ENCODE data around the gene OSGEP.

Gene OSGEP

DNA sequence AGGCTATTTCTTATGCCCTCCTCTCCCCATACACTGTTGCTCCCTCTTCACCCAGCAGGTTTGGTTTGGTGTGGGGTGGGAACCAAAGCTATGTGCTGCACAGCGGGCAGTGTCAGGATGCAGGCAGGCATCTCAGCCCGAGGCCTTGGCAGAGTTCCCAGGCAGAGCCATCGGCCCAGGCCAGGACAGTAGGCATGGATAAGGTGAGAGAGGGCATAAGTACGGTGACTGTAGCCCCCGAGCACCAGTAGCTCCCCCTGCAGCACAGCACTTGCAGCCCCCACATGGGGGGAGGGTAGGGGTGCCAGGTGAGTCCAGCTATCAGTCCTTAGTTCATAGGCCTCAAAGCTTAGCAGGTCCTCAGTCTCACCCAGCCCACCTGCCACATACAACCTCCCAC is 25.8 kb downstream of the OSGEP start:
- DNase-seq: no peak

DNA sequence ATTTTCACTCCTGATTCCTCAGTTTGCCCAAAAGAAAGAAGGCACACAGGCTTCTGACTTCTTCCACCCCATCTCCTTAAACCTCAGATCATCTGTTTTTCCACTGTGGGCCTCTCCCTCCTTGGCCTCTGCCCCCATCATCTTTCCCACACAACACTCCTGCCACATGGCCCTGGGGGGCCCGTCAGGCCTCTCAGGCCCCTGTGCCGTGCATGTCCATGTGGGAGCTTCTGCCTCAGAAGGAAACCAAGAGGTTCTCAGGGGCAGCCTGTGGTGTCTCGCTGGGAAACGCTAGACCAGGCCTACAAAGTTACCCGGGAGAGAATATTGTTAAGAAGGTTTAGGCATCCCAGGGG is 26.6 kb downstream of the OSGEP start:
- DNase-seq: no peak

- peak; percentile 31 for DNase-seq
Observed at GRCh38 chr14:20427231-20428009, 27.2 kb downstream of the OSGEP start.

DNA sequence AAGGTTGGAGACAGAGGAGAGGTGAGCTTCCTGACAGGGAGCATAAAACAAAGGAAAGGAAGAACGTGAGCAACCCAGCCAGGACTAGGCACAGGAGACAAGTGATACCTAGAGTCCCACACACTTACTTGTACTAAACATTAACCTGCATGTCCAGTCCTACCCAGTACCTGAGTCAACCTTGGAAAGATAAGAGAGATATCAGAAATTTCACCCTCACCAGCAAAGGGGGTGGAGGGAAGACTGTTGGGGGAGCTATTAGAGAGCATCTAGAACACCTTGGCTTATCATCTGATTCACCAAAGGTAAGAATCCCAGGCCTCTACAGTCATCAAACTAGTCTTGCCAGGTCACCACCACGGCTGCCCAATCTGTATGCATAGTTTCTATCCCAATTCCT is 29.8 kb downstream of the OSGEP start:
- DNase-seq: no peak

- DNase-seq: no peak
Observed at GRCh38 chr14:20422886-20423285, 31.7 kb downstream of the OSGEP start.

GRCh38 chr14:20421267-20421666 is 33.3 kb downstream of the OSGEP start:
- no peak for DNase-seq

- DNase-seq: no peak
Observed at GRCh38 chr14:20419419-20419818, 35.2 kb downstream of the OSGEP start.

- DNase-seq: no peak
Observed at GRCh38 chr14:20418501-20418909, 36.1 kb downstream of the OSGEP start.

DNA sequence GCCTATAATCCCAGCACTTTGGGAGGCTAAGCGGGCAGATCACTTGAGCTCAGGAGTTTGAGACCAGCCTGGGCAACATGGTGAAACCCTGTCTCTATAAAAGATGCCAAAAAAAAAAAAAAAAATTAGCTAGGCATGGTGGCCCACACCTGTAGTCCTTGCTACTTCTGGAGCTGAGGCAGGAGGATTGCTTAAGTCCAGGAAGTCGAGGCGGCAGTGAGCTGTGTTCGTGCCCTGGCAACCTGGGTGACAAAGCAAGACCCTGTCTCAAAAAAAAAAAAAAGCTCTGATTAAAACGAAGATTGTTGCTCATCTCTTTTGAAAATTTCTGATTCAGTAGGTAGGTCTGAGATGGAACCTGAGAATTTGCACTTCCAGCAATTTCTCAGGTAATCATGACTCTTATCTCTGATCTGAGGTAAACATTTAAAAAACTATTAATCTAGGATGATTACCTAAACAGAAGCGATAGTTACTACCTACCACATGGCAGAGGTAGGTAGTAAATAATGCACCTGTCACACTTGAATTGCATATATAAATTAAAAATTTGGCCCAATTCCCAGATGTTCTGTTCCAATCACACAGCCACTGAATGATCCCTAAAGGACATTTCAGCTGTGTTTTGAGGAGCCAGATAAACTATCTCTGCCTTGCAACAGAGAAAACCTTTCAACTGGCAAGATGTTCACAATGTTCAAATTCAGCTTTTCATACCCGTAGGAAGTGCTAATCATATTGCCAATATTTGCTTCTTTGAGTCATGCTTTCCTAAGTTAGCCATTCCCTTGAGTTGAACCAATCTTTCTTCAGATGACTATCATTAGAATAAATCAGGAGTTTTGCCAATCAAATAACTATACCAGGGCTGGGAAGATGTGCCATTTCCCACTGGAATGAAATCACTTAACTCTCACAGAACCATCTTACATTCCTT is 37.1 kb downstream of the OSGEP start:
- DNase-seq: no peak

DNA sequence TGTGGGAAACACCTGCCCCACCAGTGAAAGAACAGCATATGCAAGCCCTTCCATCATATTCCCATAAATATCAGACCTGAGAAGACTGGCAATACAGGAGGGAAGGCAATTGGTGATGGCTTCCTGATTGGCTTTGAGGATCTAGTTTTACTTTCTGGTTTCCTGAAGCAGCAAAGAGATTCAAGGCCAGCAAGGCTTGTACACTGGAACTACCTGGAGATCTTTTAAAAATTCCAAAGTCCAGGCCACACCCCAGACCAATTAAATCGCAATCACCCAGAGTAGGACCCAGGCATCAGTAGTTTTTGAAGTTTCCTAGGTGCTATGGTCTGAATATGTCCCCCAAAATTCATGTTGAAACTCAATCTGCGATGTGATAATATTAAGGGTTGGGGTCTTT is 38.4 kb downstream of the OSGEP start:
- DNase-seq: no peak

DNA sequence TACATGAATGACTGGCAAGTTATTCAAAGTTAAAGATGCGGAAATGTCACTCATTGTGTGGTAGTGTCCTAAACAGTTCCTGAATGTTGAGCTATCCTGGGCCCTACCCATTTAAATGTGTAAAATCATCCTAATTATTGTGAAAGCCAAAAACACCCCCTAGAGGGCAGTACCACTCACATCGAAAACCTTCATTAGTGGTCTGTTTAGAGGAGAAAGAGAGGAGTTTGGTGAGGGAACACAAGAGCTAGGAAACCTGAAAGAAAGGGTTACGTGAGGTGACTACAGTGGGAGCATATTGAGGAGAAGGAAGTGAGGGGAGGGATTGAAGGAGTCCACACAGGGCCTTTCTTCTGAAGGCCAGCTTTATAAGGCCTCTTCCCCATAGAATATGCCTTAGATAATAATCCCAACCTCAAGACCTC is 38.8 kb downstream of the OSGEP start:
- DNase-seq: peak; percentile 53

GRCh38 chr14:20413744-20414082 is 40.9 kb downstream of the OSGEP start:
- DNase-seq: no peak

DNA sequence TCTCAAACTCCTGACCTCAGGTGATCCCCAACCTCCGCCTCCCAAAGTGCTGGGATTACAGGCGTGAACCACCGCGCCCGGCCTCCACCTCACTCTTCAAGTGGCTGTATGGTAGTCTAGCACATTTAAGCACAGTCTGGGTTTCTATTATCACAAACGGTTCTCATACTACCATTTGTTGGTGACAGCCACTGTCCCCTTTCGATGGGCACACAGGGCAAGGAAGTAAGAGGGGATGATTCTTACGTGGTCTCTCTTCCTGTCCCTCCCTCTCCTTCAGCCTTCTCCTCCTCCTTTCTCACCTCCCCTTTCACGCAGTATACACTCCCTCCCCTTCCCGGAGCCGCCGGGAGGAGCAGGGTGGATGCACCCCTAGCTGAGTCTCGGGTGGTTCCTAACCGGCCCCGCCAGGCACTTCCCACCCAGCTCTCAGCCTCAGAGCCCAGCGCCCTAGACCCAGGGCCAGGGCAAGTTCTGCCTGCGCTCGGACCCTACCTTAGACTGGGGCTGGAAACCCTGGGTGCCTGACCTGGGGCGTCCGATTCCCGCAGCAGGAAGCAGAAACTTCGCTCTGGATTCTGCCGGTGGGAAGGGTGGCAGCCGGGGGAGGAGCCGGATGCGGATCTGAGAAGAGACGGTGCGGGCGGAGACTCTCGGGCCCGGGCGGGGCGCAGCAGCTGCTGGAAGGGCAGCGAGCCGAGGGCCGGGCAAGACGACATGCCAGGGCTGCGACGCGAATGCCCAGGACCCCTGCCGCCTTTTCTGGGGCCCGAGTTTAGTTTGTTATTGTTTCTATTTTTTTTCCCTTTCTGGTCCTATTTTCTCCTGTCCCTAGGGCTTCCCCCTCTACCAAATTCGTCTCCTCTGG is 41.5 kb downstream of the OSGEP start, which contains the start of gene TEP1:
Gene TEP1, minus strand, starts transcription at position 626 of the 868 bp plus-strand sequence. CDS start 5,062 bp downstream, outside the sequence.
- DNase-seq: peak; percentile 72

DNA sequence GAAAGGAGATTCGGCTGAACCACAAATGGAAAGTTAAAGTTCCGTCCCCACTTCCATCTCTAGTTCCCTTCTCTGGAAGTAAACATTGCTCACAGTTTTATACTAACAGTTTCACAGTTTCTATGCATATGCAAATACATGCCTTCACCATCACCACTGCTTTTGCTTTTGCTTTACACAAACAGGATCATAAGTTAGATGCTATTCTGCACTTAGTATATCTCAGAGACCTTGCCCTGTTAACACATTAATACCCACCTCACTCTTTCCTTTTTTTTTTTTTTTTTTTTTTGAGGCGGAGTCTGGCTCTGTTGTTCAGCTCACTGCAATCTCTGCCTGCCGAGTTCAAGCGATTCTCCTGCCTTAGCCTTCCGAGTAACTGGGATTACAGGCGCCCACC is 42.2 kb downstream of the OSGEP start:
- no peak for DNase-seq

GRCh38 chr14:20409226-20409625 is 45.4 kb downstream of the OSGEP start:
- DNase-seq: no peak

DNA sequence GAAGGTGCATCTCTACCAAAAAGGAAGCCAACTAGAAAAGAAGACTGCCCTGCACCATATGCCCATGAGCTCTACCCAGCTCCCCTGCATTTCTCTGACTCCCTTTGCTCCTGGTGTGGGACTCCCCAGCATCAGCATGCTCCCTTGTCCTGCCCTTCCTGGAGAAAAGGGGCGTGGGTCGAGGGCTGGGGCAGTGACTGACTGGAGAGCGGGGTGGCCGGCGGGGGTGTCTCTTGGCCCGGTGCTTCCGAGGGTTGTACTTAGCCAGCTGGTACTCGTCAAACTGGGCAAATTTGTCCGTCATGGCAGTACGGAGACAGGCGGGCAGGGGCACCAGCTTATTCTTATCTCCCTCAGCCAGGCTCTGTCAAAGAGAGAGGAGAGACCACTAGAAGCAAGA is 51.1 kb downstream of the OSGEP start:
- DNase-seq: no peak

DNA sequence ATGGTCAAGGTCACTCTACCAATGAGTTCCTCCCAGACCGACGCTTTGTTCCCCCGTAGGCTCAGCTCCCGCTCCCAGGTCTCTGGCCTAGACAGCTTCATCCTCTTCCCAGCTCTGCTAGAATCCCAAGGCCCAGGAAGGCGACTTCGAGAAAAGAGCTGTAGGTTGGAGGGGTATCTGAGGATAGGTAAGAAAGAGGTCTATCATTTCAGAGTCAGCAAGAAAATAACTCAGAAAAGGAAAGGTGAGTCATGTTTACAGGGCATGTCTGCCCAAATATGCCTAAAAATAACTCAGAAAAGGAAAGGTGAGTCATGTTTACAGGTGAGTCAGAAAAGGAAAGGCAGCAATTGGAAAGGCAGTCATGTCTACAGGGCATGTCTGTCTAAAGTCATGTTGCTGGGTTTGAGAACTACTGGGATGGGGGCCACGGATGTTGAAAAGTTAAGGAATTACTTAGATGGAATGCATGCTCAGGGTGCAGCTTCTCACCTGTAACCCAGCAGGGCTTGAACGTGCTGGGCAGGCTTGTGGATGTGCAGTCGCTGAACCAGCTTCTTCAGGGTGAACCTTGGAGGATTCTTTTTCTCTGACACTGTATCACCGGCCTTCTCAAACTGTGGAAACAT is 53.5 kb downstream of the OSGEP start:
- no peak for DNase-seq

DNA sequence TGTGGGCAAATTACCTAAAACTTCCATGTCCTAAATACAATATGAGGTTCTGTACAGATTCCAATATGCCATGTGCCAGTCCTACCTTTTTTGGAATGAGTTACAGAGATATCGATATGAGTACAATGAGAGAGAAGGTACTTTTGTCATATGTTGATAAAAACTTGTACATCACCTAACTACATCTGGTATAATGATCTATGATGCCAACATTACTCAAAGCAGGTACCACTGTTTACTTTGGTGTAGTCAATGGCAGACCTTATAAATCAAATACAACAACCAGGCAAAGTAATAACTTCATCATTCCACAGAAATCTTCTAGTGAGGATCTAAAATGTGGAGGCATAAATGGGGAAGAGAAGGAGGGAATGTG is 54.0 kb downstream of the OSGEP start:
- DNase-seq: no peak

DNA sequence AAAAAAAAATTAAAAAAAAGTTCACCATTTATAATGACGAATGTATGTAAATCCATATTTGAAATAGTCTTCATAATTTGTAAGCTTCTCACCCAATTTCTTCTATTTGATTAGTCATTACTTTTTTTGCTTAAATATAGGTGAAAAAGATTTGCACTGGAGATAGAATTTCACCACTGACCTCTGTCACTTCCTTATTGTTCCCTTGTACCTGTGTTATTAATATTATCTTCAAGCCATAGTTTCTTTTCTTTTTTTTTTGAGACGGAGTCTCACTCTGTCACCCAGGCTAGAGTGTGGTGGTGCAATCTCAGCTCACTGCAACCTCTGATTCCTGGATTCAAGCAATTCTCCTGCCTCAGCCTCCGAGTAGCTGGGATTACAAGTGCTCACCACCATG is 57.1 kb downstream of the OSGEP start:
- DNase-seq: no peak
